Ureter (tissue), 1 donor: Measurements from ENCODE around the gene FBLN7. TPM values are rescaled to one million over a fixed set of nuclear protein-coding genes. Genes with fewer than 3 reads are reported as not detected.
"Not testable (repeated sequence)": the region's sequence is repeated elsewhere in the genome, so short reads cannot be mapped to it uniquely, and the experiment has no call there.

ENCODE experiments used
- DNase-seq: peaks from one replicate; pipeline ENCODE4 v3.0.0-alpha.2; 2020; ENCODE audit warnings: low spot score
- total RNA-seq: library from RNA; stranded (reverse); gene quantifications from one replicate; pipeline ENCODE4 v1.2.4, GENCODE V29; 2023
- donor health status: DM: yes; HTN: yes; CAD: no.

The FBLN7 gene
- total RNA-seq, 1 donor from 2014 or later = 8.9 TPM

- no peak for DNase-seq
Measured at GRCh38 chr2:112184121-112184520, 45.9 kb downstream of the FBLN7 start.

DNA sequence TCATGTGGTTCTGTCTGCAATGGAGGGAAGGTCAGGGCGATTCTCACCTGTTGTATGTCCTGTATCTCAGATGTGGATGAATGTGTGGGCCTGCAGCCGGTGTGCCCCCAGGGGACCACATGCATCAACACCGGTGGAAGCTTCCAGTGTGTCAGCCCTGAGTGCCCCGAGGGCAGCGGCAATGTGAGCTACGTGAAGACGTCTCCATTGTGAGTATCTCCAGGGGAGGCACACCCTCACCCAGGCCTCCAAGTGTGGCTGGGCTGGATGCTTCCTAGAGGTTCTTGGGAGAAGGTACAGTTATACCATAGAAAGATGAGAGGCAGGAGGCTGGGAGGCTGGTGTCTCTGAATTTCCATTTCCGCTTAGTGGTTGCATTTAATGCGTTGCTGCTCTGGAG, 46.9 kb downstream of the FBLN7 start:
- no peak for DNase-seq

- DNase-seq = no peak
Measured at GRCh38 chr2:112187046-112187715, 49.0 kb downstream of the FBLN7 start.

GRCh38 chr2:112187805-112188596, 49.8 kb downstream of the FBLN7 start:
- DNase-seq = no peak

GRCh38 chr2:112189001-112189556, 50.9 kb downstream of the FBLN7 start:
- no peak for DNase-seq

DNA sequence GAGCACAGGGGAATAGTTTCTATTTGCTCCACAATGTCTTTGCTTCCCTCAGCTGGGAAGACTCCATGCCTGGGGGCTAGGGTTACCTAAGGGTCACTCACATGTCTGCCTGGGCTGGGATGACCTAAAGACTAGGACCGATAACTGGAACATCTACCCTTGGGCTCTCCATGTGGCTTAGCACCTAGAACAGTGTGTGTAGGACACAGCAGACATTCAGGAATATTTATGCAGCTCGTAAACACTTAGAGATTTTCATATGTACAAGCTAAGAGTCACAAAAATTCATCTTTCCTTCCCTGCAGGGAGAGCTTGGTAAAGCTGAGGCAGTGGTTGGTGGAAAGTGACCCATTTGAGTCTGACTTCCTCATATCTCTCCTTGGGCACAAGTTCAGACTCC, 55.8 kb downstream of the FBLN7 start:
- DNase-seq = no peak

DNA sequence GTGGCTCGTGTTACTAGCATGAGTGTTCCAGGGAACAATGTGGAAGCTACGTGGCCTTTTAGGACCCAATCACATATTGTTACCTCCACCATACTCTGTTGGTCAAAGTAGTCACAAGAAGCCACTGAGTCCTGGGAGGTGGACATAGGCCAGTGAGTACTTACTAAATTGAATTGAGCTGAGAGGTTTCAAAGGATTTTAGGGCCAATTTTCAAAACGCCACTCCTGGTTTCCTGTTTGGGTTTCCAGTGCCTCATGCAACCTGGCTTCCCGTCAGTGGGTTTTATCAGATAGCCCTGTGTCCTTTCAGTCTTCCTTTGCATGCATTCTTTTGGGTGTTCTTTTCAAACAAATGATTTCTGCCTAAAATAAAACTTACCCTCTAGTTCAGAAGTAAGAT, 56.3 kb downstream of the FBLN7 start:
- DNase-seq = no peak

DNA sequence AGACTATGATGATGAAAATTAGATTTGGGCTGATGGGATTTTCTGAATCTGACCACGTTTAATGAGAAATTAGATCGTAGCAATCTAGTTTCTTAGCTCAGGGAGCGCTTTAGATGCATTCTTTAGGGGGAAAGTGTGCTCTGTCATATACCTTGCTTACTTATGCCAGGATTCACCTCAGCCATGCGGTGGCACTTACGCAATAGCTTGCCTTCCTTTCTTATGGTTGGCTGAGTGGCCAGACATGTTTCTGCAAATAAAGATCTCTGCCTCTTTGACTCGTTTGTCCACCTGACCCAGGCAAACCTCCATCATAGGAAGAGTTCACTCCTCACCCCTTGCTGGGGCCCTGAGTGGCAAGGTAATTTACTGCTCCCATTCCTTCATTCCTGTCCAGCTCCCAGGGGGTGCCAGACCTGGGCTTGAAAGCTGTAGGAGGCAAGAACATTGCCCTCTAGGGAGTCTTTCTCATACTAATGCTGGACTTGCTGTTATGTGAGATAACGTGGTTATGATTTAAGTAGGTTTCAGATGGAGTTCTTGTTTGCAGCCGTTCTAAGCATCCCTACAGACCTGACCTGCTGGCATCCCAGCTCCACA, 57.1 kb downstream of the FBLN7 start:
- DNase-seq = no peak

DNA sequence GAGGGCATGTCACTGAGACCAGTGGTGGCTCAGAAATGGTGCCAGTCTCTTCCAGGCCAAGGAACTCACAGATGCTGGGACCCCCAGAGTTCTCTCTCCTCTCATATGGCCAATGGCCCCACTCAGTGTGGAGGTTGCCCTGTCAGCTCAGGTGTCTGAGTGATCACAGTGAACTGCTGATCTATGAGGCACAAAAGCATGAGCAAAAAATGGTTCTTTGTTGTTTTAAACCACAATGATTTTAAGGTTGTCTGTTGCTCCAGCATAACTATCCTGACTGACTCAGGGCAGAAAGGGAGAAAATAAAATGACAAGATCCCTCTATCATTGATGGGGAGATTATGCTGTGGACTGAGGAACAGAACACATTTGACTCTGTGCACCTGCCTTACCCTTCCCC, 57.8 kb downstream of the FBLN7 start:
- no peak for DNase-seq

GRCh38 chr2:112197868-112198267, 59.7 kb downstream of the FBLN7 start:
- no peak for DNase-seq

GRCh38 chr2:112198780-112199179, 60.6 kb downstream of the FBLN7 start:
- DNase-seq = no peak

- DNase-seq = no peak
Measured at GRCh38 chr2:112199188-112199587, 61.0 kb downstream of the FBLN7 start.

DNA sequence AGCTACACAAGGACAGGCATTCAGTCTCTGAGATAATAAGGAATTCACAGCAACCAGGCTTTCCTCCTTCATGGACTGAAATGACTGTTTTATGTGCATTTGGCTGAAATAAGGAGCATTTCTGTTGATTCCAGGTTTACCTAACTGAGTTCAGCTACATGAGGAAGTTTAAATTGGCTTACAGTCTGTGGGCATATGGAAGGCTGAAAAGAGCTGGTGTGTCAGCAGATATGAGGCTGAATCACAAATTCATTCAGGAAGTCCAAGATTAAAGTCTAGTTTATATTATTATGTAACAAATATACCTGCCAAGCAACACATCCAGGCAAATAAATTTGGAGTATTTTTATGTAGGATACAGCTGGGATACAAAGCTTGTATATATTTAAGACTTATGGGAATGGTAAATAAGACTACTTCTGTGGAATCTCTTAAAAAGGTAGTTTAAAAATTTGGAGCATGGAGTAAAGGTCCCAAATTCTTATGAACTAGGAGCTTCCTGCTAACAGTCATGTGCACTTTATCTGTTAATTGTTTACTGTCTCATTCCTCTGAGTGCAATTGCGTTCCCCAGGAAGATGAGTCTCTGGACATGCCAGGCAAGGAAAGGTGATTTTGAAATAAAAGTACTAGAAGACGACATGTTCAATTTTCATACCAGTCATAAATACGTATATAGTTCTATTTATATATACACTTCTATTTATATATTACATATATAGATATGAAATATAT, 63.7 kb downstream of the FBLN7 start:
- DNase-seq = no peak

DNA sequence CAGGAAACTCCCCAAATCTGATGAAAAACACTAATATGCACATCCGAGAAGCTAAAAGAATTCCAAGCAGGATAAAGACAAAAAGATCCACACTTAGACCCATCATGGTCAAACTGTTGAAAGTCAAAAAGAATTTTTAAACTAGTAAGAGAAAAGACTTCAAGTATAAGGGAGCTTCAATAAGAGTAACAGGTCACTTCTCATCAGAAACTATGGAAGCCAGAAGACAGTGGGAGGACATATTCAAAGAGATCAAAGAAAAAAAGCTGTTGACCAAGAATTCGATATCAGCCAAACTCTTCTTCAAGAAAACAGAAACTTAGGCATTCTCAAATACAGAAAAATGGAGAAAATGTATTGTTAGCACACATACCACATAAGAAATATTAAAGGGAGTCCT, 66.2 kb downstream of the FBLN7 start:
- DNase-seq = no peak

DNA sequence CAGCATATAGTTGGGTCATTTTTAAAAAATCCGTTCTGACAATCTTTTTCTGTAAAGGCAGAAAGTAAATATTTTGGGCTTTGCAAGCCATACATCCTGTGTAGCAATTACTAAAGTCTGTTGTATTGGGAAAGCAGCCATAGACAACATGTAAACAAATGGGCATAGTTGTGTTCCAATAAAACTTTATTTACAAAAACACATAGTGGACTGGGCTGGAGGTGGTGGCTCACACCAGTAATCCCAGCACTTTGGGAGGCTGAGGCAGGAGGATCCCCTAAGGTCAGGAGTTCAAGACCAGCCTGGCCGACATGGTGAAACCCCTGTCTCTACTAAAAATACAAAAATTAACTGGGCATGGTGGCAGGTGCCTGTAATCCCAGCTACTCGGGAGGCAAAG, 69.7 kb downstream of the FBLN7 start:
- DNase-seq = not testable (repeated sequence)

DNA sequence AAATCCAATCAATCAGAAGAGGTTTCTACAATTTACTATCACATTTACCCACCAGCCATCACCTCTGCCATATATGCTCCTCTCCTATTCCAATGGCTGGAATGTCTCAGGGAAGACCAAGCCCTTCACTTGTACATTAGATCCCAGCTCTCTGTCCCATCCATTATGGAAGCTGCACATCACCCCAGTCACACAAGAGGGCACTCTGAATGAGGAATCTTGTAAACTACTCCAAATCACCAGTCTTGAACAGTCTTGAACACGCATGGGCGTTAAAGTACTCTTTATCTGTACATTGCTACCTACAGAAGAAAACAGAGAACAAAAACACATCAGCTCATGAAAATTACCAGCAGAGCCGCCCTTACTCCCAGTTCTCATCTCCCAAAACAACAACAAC, 78.0 kb downstream of the FBLN7 start:
- no peak for DNase-seq

GRCh38 chr2:112217854-112218253, 79.7 kb downstream of the FBLN7 start:
- DNase-seq = no peak

DNA sequence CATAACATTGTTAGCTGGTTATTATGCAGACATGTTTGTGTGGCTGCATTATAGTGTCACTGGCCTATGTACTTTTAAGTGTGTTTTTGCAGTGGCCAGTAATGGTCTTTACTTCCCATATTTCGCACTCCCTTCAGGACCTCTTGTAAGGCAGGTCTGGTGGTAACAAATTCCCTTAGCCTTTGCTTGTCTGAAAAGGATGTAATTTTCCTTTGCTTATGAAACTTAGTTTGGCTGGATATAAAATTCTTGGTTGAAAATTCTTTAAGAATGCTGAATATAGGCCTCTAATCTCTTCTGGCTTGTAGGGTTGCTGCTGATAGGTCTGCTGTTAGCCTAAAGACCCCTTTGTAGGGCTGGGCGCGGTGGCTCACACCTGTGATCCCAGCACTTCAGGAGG, 82.0 kb downstream of the FBLN7 start:
- DNase-seq = no peak

DNA sequence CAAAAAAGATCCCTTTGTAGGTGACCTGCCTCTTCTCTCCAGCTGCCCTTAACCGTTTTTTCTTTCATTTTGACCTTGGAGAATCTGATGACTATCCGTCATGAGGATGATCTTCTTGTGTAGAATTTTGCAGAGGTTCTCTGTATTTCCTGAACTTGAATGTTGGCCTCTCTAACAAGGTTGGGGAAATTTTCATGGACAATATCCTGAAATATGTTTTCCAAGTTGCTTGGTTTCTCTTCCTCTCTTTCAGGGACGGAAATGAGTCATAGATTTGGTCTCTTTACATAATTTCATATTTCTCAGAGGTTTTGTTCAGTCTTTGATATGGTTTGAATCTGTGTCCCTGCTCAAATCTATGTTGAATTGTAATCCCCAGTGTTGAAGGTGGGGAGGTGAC, 82.6 kb downstream of the FBLN7 start:
- no peak for DNase-seq

- no peak for DNase-seq
Measured at GRCh38 chr2:112229348-112229747, 91.2 kb downstream of the FBLN7 start.

GRCh38 chr2:112230371-112230770, 92.2 kb downstream of the FBLN7 start:
- no peak for DNase-seq
